ENCODE data around the gene DNAJC5. TPM values are rescaled to one million over a fixed set of nuclear protein-coding genes. Genes with fewer than 3 reads are reported as not detected.

Gene DNAJC5
- total RNA-seq, 1 donor from 2014 or later = 57.9 TPM

DNA sequence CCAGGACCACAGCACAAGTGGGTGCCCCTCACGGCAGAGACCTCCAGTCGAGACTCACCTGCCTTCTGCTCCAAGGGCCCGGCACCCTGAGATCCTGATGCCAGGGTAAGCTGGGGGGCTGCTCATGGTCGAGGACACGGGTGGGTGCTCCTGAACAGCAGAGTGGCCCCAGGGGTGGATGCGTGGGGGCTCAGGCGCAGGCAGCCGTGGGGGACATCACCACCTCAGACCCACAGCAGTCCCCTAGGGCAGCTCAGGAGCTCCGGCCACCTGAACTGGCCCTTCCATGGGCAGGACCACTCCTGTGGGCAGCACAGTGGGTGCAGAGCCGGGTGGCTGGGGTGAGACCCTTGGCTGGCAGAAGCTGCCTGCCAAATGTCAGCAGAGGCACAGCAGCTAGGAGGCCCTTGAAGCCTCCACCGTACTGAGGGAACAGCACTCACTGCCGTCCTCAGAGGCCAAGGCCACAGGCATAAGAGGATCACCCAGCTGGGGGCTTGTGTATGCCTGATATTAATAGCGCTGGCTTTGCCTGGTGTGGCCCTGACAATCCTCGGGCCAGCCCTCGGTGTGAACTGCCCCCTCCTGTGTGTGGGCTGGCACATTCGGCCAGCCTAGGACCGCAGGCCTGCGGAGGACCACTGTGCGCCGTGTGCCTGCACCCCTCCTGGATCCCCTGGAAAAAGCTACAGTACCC lies 55.9 kb downstream of the DNAJC5 start:
- DNase-seq = no peak
- peaks cover 27% of the 10 kb centered on the region for H3K27me3 Mint-ChIP-seq (ENCODE audit: unreplicated experiment)
- no peaks in the 10 kb centered on the region for H3K36me3 Mint-ChIP-seq (ENCODE audit: unreplicated experiment)
- H3K27ac Mint-ChIP-seq (ENCODE audit: unreplicated experiment) = peak overlapping the region; percentile 94
- H3K9me3 Mint-ChIP-seq (ENCODE audit: unreplicated experiment) = peaks cover 8% of the 10 kb centered on the region
- TF ChIP-seq, protein P1, sequence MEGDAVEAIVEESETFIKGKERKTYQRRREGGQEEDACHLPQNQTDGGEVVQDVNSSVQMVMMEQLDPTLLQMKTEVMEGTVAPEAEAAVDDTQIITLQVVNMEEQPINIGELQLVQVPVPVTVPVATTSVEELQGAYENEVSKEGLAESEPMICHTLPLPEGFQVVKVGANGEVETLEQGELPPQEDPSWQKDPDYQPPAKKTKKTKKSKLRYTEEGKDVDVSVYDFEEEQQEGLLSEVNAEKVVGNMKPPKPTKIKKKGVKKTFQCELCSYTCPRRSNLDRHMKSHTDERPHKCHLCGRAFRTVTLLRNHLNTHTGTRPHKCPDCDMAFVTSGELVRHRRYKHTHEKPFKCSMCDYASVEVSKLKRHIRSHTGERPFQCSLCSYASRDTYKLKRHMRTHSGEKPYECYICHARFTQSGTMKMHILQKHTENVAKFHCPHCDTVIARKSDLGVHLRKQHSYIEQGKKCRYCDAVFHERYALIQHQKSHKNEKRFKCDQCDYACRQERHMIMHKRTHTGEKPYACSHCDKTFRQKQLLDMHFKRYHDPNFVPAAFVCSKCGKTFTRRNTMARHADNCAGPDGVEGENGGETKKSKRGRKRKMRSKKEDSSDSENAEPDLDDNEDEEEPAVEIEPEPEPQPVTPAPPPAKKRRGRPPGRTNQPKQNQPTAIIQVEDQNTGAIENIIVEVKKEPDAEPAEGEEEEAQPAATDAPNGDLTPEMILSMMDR (IDR thresholded peaks at IDR 0.05; ENCODE audit: partially characterized antibody, unreplicated experiment) = no peak
- H3K4me1 Mint-ChIP-seq (ENCODE audit: low read depth, unreplicated experiment) = peaks cover 30% of the 10 kb centered on the region
- H3K4me3 Mint-ChIP-seq (ENCODE audit: unreplicated experiment) = peak overlapping the region; percentile 70

DNA sequence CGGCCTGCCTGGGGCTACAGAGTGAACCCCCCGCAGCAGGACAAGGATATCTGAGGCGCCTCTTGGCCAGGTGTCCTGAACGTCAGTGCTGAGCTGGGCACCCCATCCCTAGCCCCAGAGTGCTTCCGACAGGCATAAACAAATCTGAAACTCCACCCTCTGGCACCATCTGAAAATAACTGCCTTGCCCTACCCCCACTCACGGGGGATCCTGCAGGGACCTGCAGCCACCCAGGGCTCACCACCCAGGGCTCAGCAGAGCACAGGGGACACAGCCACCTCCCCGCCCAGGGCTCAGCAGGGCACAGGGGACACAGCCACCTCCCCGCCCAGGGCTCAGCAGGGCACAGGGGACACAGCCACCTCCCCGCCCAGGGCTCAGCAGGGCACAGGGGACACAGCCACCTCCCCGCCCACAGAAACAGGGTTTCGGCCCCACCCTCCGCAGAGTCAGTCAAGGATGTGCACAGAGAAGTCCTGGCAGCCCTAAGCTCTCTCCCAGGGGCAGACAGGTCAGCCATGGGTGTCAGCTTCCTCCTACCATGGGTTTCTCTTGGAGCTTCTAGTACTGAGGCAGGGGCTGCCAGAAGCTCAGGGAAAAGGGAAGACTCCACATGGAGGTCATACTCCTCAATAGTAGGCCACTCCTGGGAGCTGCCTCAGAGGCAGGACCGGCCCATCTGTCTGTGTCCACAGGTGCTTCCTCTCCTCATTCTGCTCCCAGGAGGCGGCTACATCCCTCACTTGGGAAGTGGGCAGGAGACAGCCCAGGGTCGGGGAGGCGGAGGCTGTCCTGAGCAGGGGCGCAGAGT lies 56.7 kb downstream of the DNAJC5 start:
- peaks cover 30% of the 10 kb centered on the region for H3K4me1 Mint-ChIP-seq (ENCODE audit: low read depth, unreplicated experiment)
- H3K27ac Mint-ChIP-seq (ENCODE audit: unreplicated experiment) = no peak overlapping the region
- peaks cover 8% of the 10 kb centered on the region for H3K9me3 Mint-ChIP-seq (ENCODE audit: unreplicated experiment)
- TF ChIP-seq, protein P1 (IDR thresholded peaks at IDR 0.05; ENCODE audit: partially characterized antibody, unreplicated experiment) = no peak
- no peak overlapping the region for H3K4me3 Mint-ChIP-seq (ENCODE audit: unreplicated experiment)
- no peaks in the 10 kb centered on the region for H3K36me3 Mint-ChIP-seq (ENCODE audit: unreplicated experiment)
- DNase-seq = no peak
- H3K27me3 Mint-ChIP-seq (ENCODE audit: unreplicated experiment) = peaks cover 27% of the 10 kb centered on the region

DNA sequence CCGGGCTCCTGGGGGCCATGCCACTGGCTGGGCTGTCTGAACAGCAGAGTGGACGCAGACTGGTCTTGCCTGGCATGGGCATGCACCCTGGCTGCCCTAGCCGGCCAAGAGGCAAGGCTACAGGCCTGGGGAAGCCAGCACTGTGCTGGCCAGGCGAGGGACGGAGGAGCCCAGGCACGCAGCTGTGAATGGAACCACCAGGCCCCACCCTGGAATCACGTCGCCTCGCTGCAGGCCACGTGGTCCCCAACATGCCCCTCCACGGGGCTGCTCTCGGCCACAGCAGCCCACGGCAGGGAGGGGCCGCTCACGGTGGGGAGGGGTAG lies 57.2 kb downstream of the DNAJC5 start:
- Mint-ChIP-seq H3K4me3 (ENCODE audit: unreplicated experiment) (no peak overlapping the region), H3K27ac (ENCODE audit: unreplicated experiment) (no peak overlapping the region), H3K27me3 (ENCODE audit: unreplicated experiment) (peaks cover 23% of the 10 kb centered on the region), H3K36me3 (ENCODE audit: unreplicated experiment) (no peaks in the 10 kb centered on the region), H3K9me3 (ENCODE audit: unreplicated experiment) (peaks cover 8% of the 10 kb centered on the region), H3K4me1 (ENCODE audit: low read depth, unreplicated experiment) (peaks cover 26% of the 10 kb centered on the region)
- DNase-seq = no peak
- TF ChIP-seq, protein P1 (IDR thresholded peaks at IDR 0.05; ENCODE audit: partially characterized antibody, unreplicated experiment) = no peak

DNA sequence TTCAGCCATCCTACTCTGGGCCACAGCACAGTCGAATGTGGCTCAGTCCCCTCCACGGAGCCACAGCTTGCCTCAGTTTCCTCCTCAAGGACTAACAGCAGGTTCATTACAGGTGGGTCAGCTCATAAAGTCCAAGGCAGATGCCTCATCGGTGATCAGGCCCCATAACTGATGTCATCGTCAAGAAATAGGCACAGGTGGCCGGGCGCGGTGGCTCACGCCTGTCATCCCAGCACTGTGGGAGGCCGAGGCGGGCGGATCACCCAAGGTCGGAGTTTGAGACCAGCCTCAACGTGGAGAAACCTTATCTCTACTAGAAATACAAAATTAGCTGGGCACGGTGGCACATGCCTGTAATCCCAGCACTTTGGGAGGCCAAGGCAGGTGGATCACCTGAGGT lies 57.8 kb downstream of the DNAJC5 start:
- Mint-ChIP-seq H3K9me3 (ENCODE audit: unreplicated experiment) (peaks cover 8% of the 10 kb centered on the region), H3K4me3 (ENCODE audit: unreplicated experiment) (no peak overlapping the region), H3K4me1 (ENCODE audit: low read depth, unreplicated experiment) (peaks cover 25% of the 10 kb centered on the region), H3K36me3 (ENCODE audit: unreplicated experiment) (no peaks in the 10 kb centered on the region), H3K27me3 (ENCODE audit: unreplicated experiment) (peaks cover 21% of the 10 kb centered on the region), H3K27ac (ENCODE audit: unreplicated experiment) (no peak overlapping the region)
- no peak for DNase-seq
- TF ChIP-seq, protein P1 (IDR thresholded peaks at IDR 0.05; ENCODE audit: partially characterized antibody, unreplicated experiment) = no peak
